Neural cell (in vitro differentiated cells): ENCODE measurements around the gene TOP3A. TPM values are rescaled to one million over a fixed set of nuclear protein-coding genes. Genes with fewer than 3 reads are reported as not detected.
A peak's percentile ranks its signal among the peaks of the same experiment; 100 is the strongest.

Experiments
- H2AFZ ChIP-seq: fragments of 200-600, 300-800 bp; sonication (generic), shearing (Covaris generic); 2 replicates; pipeline ENCODE4 v1.6.0; 2014; ENCODE audit warnings: low read depth, mild to moderate bottlenecking, antibody characterized with exemption, low read length, moderate library complexity
- H3F3A ChIP-seq: fragments of 200-600 bp; shearing (Covaris generic); 2 replicates; pipeline ENCODE4 v1.6.1; 2016; ENCODE audit warnings: mild to moderate bottlenecking, moderate library complexity, mixed read lengths, antibody characterized with exemption, low read length; ENCODE audit not compliant: insufficient read depth, poor library complexity, severe bottlenecking
- H3K27ac ChIP-seq: fragments of 200-600, 300-800 bp; sonication (generic), shearing (Covaris generic); 2 replicates; pipeline ENCODE4 v1.5.1; 2014; ENCODE audit warnings: mild to moderate bottlenecking, low read length, moderate library complexity
- H3K27me3 ChIP-seq: fragments of 300-800, 200-600 bp; sonication (generic), shearing (Covaris generic); 2 replicates; pipeline ENCODE4 v1.6.0; 2014; ENCODE audit warnings: mild to moderate bottlenecking, low read depth, low read length, moderate library complexity; ENCODE audit not compliant: insufficient read depth
- H3K36me3 ChIP-seq: fragments of 300-800, 200-600 bp; sonication (generic), shearing (Covaris generic); 2 replicates; pipeline ENCODE4 v1.5.1; 2014; ENCODE audit warnings: mild to moderate bottlenecking, antibody characterized with exemption, low read length, moderate library complexity; ENCODE audit not compliant: insufficient read depth
- H3K4me2 ChIP-seq: fragments of 300-800, 200-600 bp; sonication (generic), shearing (Covaris generic); 2 replicates; pipeline ENCODE4 v1.6.0; 2014; ENCODE audit warnings: mild to moderate bottlenecking, low read length
- H3K4me3 ChIP-seq: fragments of 300-800, 200-600 bp; sonication (generic), shearing (Covaris generic); 2 replicates; pipeline ENCODE4 v1.5.1; 2014; ENCODE audit warnings: mild to moderate bottlenecking, low read length, moderate library complexity
- H3K79me2 ChIP-seq: fragments of 200-600 bp; shearing (Covaris generic); replicated peaks from 2 replicates; pipeline ENCODE4 v1.6.0; 2014; ENCODE audit warnings: mild to moderate bottlenecking, low read length, moderate library complexity; ENCODE audit not compliant: insufficient read depth
- H3K9ac ChIP-seq: fragments of 300-800, 200-600 bp; sonication (generic), shearing (Covaris generic); 2 replicates; pipeline ENCODE4 v1.6.1; 2016; ENCODE audit warnings: mild to moderate bottlenecking, low read length, mixed read lengths
- H3K9me2 ChIP-seq: fragments of 200-600 bp; shearing (Covaris generic); 2 replicates; pipeline ENCODE4 v1.6.1; 2016; ENCODE audit warnings: mild to moderate bottlenecking, low read length, mixed read lengths; ENCODE audit not compliant: insufficient read depth
- H3K9me3 ChIP-seq: fragments of 200-600, 300-800 bp; sonication (generic), shearing (Covaris generic); 2 replicates; pipeline ENCODE4 v1.6.1; 2016; ENCODE audit warnings: mild to moderate bottlenecking, mixed run types, low read length, moderate library complexity, mixed read lengths
- H4K20me1 ChIP-seq: fragments of 200-600 bp; shearing (Covaris generic); 2 replicates; pipeline ENCODE4 v1.6.1; 2016; ENCODE audit warnings: mild to moderate bottlenecking, mixed run types; ENCODE audit not compliant: insufficient read depth
- EP300 ChIP-seq: fragments of 450-650 bp; conservative IDR thresholded peaks from 2 replicates; pipeline ENCODE4 v1.6.1; 2014; ENCODE audit warnings: antibody characterized with exemption, mild to moderate bottlenecking, moderate library complexity; ENCODE audit not compliant: poor library complexity, severe bottlenecking
- EZH2 ChIP-seq: fragments of 200-600, 300-800 bp; shearing (Covaris generic), sonication (generic); IDR thresholded peaks from 2 replicates; pipeline ENCODE4 v1.6.1; 2014; ENCODE audit warnings: antibody characterized with exemption, low read length, borderline replicate concordance, mild to moderate bottlenecking; ENCODE audit not compliant: insufficient read depth, poor library complexity, severe bottlenecking
- MXI1 ChIP-seq: fragments of 450-650 bp; conservative IDR thresholded peaks from 2 replicates; pipeline ENCODE4 v1.6.1; 2014; ENCODE audit warnings: antibody characterized with exemption, mild to moderate bottlenecking; ENCODE audit not compliant: poor library complexity, severe bottlenecking
- POLR2AphosphoS5 ChIP-seq: IDR thresholded peaks from 2 replicates; pipeline ENCODE4 v1.6.1; 2012
- RAD21 ChIP-seq: fragments of 450-650 bp; conservative IDR thresholded peaks from 2 replicates; pipeline ENCODE4 v1.6.1; 2014; ENCODE audit warnings: antibody characterized with exemption, mild to moderate bottlenecking, moderate library complexity
- SMC3 ChIP-seq: fragments of 450-650 bp; conservative IDR thresholded peaks from 2 replicates; pipeline ENCODE4 v1.6.1; 2014; ENCODE audit warnings: antibody characterized with exemption, mild to moderate bottlenecking, moderate library complexity; ENCODE audit not compliant: poor library complexity
- TAF1 ChIP-seq: IDR thresholded peaks from 2 replicates; pipeline ENCODE4 v1.6.1; 2012; ENCODE audit warnings: low read depth
- polyA plus RNA-seq: library from polyadenylated mRNA; depleted of rRNA; stranded (reverse); fragments of >200 nt; gene quantifications from 2 replicates; pipeline ENCODE4 v1.2.3, GENCODE V29; 2014
- TF ChIP-seq, protein P1 (sequence below): fragments of 450-650 bp; IDR thresholded peaks from 2 replicates; pipeline ENCODE4 v1.5.1; 2014; ENCODE audit warnings: antibody characterized with exemption, mild to moderate bottlenecking, moderate library complexity; ENCODE audit not compliant: poor library complexity, severe bottlenecking
- TF ChIP-seq, protein P2 (sequence below): IDR thresholded peaks from 2 replicates; pipeline ENCODE4 v1.6.1; 2012; ENCODE audit warnings: borderline replicate concordance

The TOP3A gene
- polyA plus RNA-seq, 1 donor from 2014 or later = 31.9 TPM

DNA sequence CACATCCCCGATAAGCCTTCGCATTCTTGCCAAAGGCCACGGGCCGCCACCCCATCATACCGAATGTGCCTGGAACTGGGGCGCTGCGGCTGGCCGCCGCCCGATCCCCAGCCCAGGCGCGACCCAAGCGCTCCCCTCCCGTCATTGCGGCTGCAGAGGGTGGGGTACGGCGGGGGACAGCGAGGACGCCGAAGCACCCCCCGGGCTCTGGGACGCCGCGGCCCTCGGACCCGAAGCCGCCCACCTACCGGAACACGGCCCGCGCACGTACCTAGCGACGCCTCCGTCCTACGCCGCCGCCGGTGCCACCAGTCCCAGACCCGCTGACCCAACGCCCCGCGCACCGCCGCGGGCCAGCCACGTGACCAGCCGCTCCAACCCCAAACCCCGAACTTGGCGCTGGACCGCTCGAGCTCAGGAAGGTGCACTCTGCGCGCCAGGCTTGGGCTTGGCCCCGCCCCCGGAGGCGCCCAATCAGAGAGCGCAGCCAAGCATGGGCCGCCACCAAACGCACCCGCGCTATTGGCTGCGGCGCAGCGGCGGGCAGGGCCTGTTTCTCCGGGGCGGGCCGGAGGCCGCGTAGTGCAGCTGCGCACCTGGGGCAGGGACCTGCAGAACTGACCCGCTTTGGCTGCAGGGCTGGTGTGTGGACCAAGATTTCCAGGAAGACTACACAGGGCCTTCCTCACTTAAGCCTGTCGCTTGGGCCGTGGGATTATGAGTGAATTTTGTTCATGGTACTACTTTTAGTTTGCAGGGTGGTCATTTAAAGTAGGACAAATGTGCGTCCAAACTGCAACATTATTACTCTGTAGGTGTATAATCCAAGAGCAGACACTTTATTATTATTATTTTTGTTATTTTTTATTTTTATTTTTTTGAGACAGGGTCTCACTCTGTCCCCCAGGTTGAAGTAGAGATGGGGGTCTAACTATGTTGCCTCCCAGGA is 48.6 kb upstream of the TOP3A start, which contains the start of gene SHMT1:
Gene SHMT1, minus strand, starts transcription at position 450 of the 949 bp plus-strand sequence. CDS start 7,569 bp downstream, outside the sequence.
- Histone ChIP-seq H4K20me1 (no peaks in the 10 kb centered on the region), H3K9ac (peak within 1 kb of the TSS; percentile 62), H3K9me2 (no peaks in the 10 kb centered on the region), H3K27ac (no peak within 1 kb of the TSS), H3K36me3 (no peaks in the 10 kb centered on the region), H3K27me3 (no peaks in the 10 kb centered on the region), H3K79me2 (no peaks in the 10 kb centered on the region), H2AFZ (peak within 1 kb of the TSS; percentile 85), H3K4me2 (peak within 1 kb of the TSS; percentile 65), H3K4me3 (peak within 1 kb of the TSS; percentile 96), H3K9me3 (no peaks in the 10 kb centered on the region), H3F3A (no peaks in the 10 kb centered on the region)
- TF ChIP-seq, protein P1, sequence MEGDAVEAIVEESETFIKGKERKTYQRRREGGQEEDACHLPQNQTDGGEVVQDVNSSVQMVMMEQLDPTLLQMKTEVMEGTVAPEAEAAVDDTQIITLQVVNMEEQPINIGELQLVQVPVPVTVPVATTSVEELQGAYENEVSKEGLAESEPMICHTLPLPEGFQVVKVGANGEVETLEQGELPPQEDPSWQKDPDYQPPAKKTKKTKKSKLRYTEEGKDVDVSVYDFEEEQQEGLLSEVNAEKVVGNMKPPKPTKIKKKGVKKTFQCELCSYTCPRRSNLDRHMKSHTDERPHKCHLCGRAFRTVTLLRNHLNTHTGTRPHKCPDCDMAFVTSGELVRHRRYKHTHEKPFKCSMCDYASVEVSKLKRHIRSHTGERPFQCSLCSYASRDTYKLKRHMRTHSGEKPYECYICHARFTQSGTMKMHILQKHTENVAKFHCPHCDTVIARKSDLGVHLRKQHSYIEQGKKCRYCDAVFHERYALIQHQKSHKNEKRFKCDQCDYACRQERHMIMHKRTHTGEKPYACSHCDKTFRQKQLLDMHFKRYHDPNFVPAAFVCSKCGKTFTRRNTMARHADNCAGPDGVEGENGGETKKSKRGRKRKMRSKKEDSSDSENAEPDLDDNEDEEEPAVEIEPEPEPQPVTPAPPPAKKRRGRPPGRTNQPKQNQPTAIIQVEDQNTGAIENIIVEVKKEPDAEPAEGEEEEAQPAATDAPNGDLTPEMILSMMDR = no peak
- peak; percentile 55 for TF ChIP-seq SMC3
- no peak for TF ChIP-seq TAF1
- peak; percentile 37 for TF ChIP-seq EP300
- TF ChIP-seq, protein P2, sequence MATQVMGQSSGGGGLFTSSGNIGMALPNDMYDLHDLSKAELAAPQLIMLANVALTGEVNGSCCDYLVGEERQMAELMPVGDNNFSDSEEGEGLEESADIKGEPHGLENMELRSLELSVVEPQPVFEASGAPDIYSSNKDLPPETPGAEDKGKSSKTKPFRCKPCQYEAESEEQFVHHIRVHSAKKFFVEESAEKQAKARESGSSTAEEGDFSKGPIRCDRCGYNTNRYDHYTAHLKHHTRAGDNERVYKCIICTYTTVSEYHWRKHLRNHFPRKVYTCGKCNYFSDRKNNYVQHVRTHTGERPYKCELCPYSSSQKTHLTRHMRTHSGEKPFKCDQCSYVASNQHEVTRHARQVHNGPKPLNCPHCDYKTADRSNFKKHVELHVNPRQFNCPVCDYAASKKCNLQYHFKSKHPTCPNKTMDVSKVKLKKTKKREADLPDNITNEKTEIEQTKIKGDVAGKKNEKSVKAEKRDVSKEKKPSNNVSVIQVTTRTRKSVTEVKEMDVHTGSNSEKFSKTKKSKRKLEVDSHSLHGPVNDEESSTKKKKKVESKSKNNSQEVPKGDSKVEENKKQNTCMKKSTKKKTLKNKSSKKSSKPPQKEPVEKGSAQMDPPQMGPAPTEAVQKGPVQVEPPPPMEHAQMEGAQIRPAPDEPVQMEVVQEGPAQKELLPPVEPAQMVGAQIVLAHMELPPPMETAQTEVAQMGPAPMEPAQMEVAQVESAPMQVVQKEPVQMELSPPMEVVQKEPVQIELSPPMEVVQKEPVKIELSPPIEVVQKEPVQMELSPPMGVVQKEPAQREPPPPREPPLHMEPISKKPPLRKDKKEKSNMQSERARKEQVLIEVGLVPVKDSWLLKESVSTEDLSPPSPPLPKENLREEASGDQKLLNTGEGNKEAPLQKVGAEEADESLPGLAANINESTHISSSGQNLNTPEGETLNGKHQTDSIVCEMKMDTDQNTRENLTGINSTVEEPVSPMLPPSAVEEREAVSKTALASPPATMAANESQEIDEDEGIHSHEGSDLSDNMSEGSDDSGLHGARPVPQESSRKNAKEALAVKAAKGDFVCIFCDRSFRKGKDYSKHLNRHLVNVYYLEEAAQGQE = peak; percentile 10
- peak; percentile 63 for TF ChIP-seq RAD21
- peak; percentile 41 for TF ChIP-seq POLR2AphosphoS5
- TF ChIP-seq MXI1 = peak; percentile 81
- no peak for TF ChIP-seq EZH2

- H3K9me2 ChIP-seq = no peaks in the 10 kb centered on the region
- peak overlapping the region; percentile 65 for H3K4me2 ChIP-seq
- no peaks in the 10 kb centered on the region for H3K36me3 ChIP-seq
- no peaks in the 10 kb centered on the region for H4K20me1 ChIP-seq
- peak overlapping the region; percentile 85 for H2AFZ ChIP-seq
- no peaks in the 10 kb centered on the region for H3K27me3 ChIP-seq
- H3K79me2 ChIP-seq = no peaks in the 10 kb centered on the region
- H3K27ac ChIP-seq = no peak overlapping the region
- TF ChIP-seq MXI1 = no peak
- no peak for TF ChIP-seq RAD21
- TF ChIP-seq, protein P1 = no peak
- no peak for TF ChIP-seq EZH2
- no peak for TF ChIP-seq TAF1
- no peak for TF ChIP-seq SMC3
- TF ChIP-seq POLR2AphosphoS5 = no peak
- TF ChIP-seq EP300 = no peak
- TF ChIP-seq, protein P2 = no peak
- H3K4me3 ChIP-seq = peak overlapping the region; percentile 96
- H3F3A ChIP-seq = no peaks in the 10 kb centered on the region
- H3K9ac ChIP-seq = peak overlapping the region; percentile 62
- H3K9me3 ChIP-seq = no peaks in the 10 kb centered on the region
Observed at GRCh38 chr17:18362698-18363100, 47.9 kb upstream of the TOP3A start.
